Upper lobe of left lung (tissue), 6 donors: ENCODE data around the gene NIN. TPM values are rescaled to one million over a fixed set of nuclear protein-coding genes. Genes with fewer than 3 reads are reported as not detected.
"Not testable (repeated sequence)": the region's sequence is repeated elsewhere in the genome, so short reads cannot be mapped to it uniquely, and the experiment has no call there.

ENCODE experiments used
- ATAC-seq, 2 donors: fragments of 200-7000 bp; cut with Tn5 transposase; one replicate each; pipeline ENCODE4 v1.9.1; 2022; ENCODE audit warnings: mild to moderate bottlenecking in 2 of 2, moderate library complexity in 2 of 2; ENCODE audit not compliant: low FRiP score in 2 of 2
- DNase-seq, 2 donors: peaks; one replicate each; pipeline ENCODE4 v3.0.0-alpha.2; 2019 to 2020
- H3K27ac ChIP-seq, 4 donors: fragments of 200-600 bp; sonication (generic); one replicate each; pipeline ENCODE4 v1.5.1; 2016 to 2019
- H3K27me3 ChIP-seq, 4 donors: fragments of 200-600 bp; sonication (generic); one replicate each; pipeline ENCODE4 v1.5.1; 2017 to 2019
- H3K36me3 ChIP-seq, 4 donors: fragments of 200-600 bp; sonication (generic); one replicate each; pipeline ENCODE4 v1.5.1; 2016 to 2019
- H3K4me1 ChIP-seq, 4 donors: fragments of 200-600 bp; sonication (generic); one replicate each; pipeline ENCODE4 v1.5.1; 2018 to 2019
- H3K4me3 ChIP-seq, 4 donors: fragments of 200-600 bp; sonication (generic); one replicate each; pipeline ENCODE4 v1.5.1; 2017 to 2019; ENCODE audit warnings: mild to moderate bottlenecking in 2 of 4, moderate library complexity in 1 of 4
- H3K9me3 ChIP-seq, 4 donors: fragments of 200-600 bp; sonication (generic); one replicate each; pipeline ENCODE4 v1.5.1; 2018 to 2019
- CTCF ChIP-seq, 6 experiments: fragments of 450-650 bp in 4 of 6; fragments of 200-600 bp in 2 of 6; sonication (generic) in 2 of 6; IDR thresholded peaks; one replicate each; pipeline ENCODE4 v1.5.1; 2016 to 2019; ENCODE audit warnings: antibody characterized with exemption in 6 of 6
- EP300 ChIP-seq, 4 donors: sonication (generic); formaldehyde crosslinking; IDR thresholded peaks; one replicate each; pipeline ENCODE4 v1.5.1; 2017; ENCODE audit warnings: antibody characterized with exemption in 4 of 4, control low read depth in 2 of 4
- POLR2A ChIP-seq, 4 donors: fragments of 450-650 bp; IDR thresholded peaks; one replicate each; pipeline ENCODE4 v1.5.1; 2016 to 2017; ENCODE audit warnings: antibody characterized with exemption in 4 of 4, mild to moderate bottlenecking in 2 of 4
- POLR2AphosphoS5 ChIP-seq, 2 donors: sonication (generic); formaldehyde crosslinking; IDR thresholded peaks; one replicate each; pipeline ENCODE4 v1.5.1; 2017; ENCODE audit warnings: antibody characterized with exemption in 2 of 2
- WGBS, 2 donors: methylation state at CpG; one replicate each; pipeline ENCODE4 v1.1.5; 2017 to 2018; 5-methylcytosine and 5-hydroxymethylcytosine counted together
- total RNA-seq, 6 donors: library from RNA; depleted of rRNA in 4 of 6; stranded (reverse); fragments of >200 nt in 4 of 6; gene quantifications; one replicate each; pipeline versions ENCODE4 v1.1.0 to v1.2.1, GENCODE V29; 2016 to 2021
- donor health status: DM: no; HTN: no; CAD: no; lungs with moderate emphysema.
- donor health status: DM: no; HTN: yes; CAD: no; lungs with severe emphysema.

NIN gene
- total RNA-seq, 6 donors from 2014 or later, result 24.8 to 50.3 (median 42.2) TPM

DNA sequence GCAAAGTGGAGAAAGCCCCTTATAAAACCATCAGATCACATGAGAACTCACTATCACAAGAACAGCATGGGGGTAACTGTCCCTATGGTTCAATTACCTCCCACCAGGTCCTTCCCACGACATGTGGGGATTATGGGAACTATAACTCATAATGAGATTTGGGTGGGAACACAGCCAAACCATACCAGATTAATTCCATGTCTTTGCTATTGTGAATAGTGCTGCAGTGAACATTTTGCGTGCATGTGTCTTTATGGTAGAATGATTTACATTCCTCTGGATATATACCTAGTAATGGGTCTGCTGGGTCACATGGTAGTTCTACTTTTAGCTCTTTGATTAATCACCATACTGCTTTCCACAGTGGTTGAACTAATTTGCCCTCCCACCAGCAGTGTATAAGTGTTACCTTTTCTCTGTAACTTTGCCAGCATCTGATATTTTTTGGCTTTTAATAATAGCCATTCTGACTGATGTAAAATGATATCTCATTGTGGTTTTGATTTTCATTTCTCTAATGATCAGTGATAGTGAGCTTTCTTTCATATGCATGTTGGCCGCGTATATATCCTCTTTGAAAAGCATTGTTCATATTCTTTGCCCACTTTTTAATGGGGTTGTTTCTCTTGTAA lies 133.2 kb downstream of the NIN start:
- Histone ChIP-seq H3K36me3 (no peaks in the 10 kb centered on the region), H3K27me3 (no peaks in the 10 kb centered on the region), H3K4me1 (no peaks in the 10 kb centered on the region), H3K27ac (no peak overlapping the region), H3K4me3 (no peak overlapping the region), H3K9me3 (peaks cover 0 to 11% (median 4%) of the 10 kb centered on the region in 4 donors)
- ATAC-seq, result no peak
- DNase-seq, result no peak
- 78 to 83% methylated on average over 4 of the region's 4 CpGs for WGBS, 2 donors
- TF ChIP-seq POLR2A (IDR thresholded peaks at IDR 0.05) (no peak), CTCF (IDR thresholded peaks at IDR 0.05) (no peak), POLR2AphosphoS5 (IDR thresholded peaks at IDR 0.05) (no peak), EP300 (IDR thresholded peaks at IDR 0.05) (no peak)

DNA sequence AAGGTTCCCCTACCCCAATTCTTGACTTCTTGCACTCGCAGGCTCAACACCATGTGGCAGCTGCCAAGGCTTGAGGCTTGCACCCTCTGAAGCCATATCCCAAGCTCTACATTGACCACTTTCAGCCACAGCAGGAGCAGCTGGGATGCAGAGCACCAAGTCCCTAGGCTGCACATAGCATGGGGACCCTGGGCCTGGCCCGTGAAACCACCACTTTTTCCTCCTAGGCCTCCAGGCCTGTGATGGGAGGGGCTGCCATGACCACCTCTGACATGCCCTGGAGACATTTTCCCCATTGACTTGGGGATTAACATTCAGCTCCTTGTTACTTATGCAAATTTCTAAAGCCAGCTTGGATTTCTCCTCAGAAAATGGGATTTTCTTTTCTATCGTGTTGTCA lies 136.7 kb downstream of the NIN start:
- H3K9me3 ChIP-seq, result peaks cover 0 to 12% (median 5%) of the 10 kb centered on the region in 4 donors
- H3K4me3 ChIP-seq, DNase-seq, ATAC-seq, H3K27ac ChIP-seq, H3K27me3 ChIP-seq, H3K36me3 ChIP-seq, H3K4me1 ChIP-seq: not testable (repeated sequence)
- 92 to 100% methylated on average over 2 to 3 of the region's 3 CpGs for WGBS, 2 donors

GRCh38 chr14:50688875-50689274 lies 142.1 kb downstream of the NIN start:
- Histone ChIP-seq H3K27me3 (no peaks in the 10 kb centered on the region), H3K4me3 (no peak overlapping the region), H3K36me3 (no peaks in the 10 kb centered on the region), H3K9me3 (peaks cover 0 to 6% (median 2%) of the 10 kb centered on the region in 4 donors), H3K27ac (no peak overlapping the region), H3K4me1 (no peaks in the 10 kb centered on the region)
- TF ChIP-seq POLR2A (IDR thresholded peaks at IDR 0.05) (no peak), POLR2AphosphoS5 (IDR thresholded peaks at IDR 0.05) (no peak), EP300 (IDR thresholded peaks at IDR 0.05) (no peak), CTCF (IDR thresholded peaks at IDR 0.05) (no peak)
- DNase-seq (no peak), ATAC-seq (no peak)
- WGBS, 2 donors, result 86 to 100% methylated on average over 1 of the region's 1 CpG

DNA sequence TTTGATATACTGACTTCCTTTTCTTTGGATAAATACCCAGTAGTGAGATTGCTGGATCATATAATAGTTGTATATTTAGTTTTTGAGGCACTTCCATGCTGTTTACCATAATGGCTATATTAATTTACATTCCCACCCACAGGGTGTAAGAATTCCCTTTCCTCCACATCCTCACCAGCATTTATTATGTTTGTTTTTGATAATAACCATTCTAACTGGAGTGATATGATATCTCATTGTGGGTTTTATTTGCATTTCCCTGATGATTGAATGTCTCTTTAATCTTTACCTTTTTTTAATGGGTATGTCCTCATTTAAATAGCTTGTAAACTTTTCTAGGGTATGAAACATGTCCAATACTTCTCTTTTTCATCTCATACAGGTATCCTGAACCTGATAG lies 151.3 kb downstream of the NIN start:
- ATAC-seq (no peak), DNase-seq (no peak)
- Histone ChIP-seq H3K36me3 (no peaks in the 10 kb centered on the region), H3K27me3 (no peaks in the 10 kb centered on the region), H3K4me1 (peaks cover 0 to 15% (median 9%) of the 10 kb centered on the region in 4 donors), H3K4me3 (no peak overlapping the region), H3K27ac (no peak overlapping the region), H3K9me3 (no peaks in the 10 kb centered on the region)
- TF ChIP-seq CTCF (IDR thresholded peaks at IDR 0.05) (no peak), POLR2A (IDR thresholded peaks at IDR 0.05) (no peak), EP300 (IDR thresholded peaks at IDR 0.05) (no peak)

GRCh38 chr14:50678163-50678562 lies 152.8 kb downstream of the NIN start:
- WGBS, 2 donors, result 68 to 86% methylated on average over 5 of the region's 5 CpGs
- Histone ChIP-seq H3K27me3 (no peaks in the 10 kb centered on the region), H3K27ac (peak overlapping the region in 2 of 4 donors; percentile 28 to 62), H3K4me3 (no peak overlapping the region), H3K4me1 (peaks cover 0 to 15% (median 9%) of the 10 kb centered on the region in 4 donors), H3K9me3 (no peaks in the 10 kb centered on the region), H3K36me3 (no peaks in the 10 kb centered on the region)
- TF ChIP-seq POLR2AphosphoS5 (IDR thresholded peaks at IDR 0.05), result no peak
- TF ChIP-seq POLR2A (IDR thresholded peaks at IDR 0.05), result no peak
- TF ChIP-seq EP300 (IDR thresholded peaks at IDR 0.05), result no peak
- TF ChIP-seq CTCF (IDR thresholded peaks at IDR 0.05), result no peak
- no peak for ATAC-seq
- no peak for DNase-seq
